WERI-Rb-1 (cell line): ENCODE measurements around the gene RRAS2.

Source experiments
- DNase-seq: peaks from one replicate; pipeline ENCODE4 v3.0.0-alpha.2; 2020
- H3K27ac ChIP-seq: fragments of 250-450 bp; sonication (Bioruptor Pico); 2 replicates; pipeline ENCODE4 v1.5.1; 2020; ENCODE audit warnings: mild to moderate bottlenecking, moderate library complexity
- H3K27me3 ChIP-seq: fragments of 250-450 bp; sonication (Bioruptor Pico); 2 replicates; pipeline ENCODE4 v1.5.1; 2021; ENCODE audit warnings: mild to moderate bottlenecking, low read depth, moderate library complexity; ENCODE audit not compliant: insufficient read depth, severe bottlenecking
- H3K36me3 ChIP-seq: fragments of 250-450 bp; sonication (Bioruptor Pico); 2 replicates; pipeline ENCODE4 v1.5.1; 2020; ENCODE audit warnings: mild to moderate bottlenecking, moderate library complexity
- H3K4me3 ChIP-seq: 2 replicates; pipeline ENCODE4 v1.5.1; 2011; ENCODE audit warnings: low read depth, mild to moderate bottlenecking, control low read depth, low read length
- H3K9me3 ChIP-seq: fragments of 250-450 bp; sonication (Bioruptor Pico); 2 replicates; pipeline ENCODE4 v1.5.1; 2021; ENCODE audit warnings: mild to moderate bottlenecking, moderate library complexity; ENCODE audit not compliant: severe bottlenecking
- TF ChIP-seq, protein P1 (sequence below): IDR thresholded peaks from 2 replicates; pipeline ENCODE4 v1.5.1; 2011; ENCODE audit warnings: low read depth, mild to moderate bottlenecking, control low read depth, inconsistent platforms, low read length

The RRAS2 gene

DNA sequence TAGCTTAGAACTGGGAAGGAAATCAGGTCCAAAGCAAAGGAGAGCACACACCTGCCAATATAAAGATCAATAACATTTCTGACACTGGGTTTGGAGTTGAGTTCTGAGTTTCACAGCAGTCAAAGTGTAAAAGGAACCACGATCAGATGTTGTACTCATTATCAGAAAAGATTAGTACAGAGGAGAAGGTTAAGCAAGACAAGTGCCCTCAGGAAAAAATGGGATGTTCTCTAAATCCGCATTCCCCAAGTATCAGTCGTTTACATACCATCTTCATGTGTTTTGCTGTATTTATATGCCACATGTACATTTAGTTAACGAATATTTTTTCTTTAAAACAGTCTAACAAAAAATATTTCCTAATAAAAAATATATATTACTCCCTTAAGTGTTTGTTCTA, 23.0 kb upstream of the RRAS2 start:
- H3K9me3 ChIP-seq: no peaks in the 10 kb centered on the region
- TF ChIP-seq, protein P1, sequence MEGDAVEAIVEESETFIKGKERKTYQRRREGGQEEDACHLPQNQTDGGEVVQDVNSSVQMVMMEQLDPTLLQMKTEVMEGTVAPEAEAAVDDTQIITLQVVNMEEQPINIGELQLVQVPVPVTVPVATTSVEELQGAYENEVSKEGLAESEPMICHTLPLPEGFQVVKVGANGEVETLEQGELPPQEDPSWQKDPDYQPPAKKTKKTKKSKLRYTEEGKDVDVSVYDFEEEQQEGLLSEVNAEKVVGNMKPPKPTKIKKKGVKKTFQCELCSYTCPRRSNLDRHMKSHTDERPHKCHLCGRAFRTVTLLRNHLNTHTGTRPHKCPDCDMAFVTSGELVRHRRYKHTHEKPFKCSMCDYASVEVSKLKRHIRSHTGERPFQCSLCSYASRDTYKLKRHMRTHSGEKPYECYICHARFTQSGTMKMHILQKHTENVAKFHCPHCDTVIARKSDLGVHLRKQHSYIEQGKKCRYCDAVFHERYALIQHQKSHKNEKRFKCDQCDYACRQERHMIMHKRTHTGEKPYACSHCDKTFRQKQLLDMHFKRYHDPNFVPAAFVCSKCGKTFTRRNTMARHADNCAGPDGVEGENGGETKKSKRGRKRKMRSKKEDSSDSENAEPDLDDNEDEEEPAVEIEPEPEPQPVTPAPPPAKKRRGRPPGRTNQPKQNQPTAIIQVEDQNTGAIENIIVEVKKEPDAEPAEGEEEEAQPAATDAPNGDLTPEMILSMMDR: no peak
- DNase-seq: no peak
- no peak overlapping the region for H3K4me3 ChIP-seq
- no peak overlapping the region for H3K27ac ChIP-seq
- H3K36me3 ChIP-seq: no peaks in the 10 kb centered on the region
- H3K27me3 ChIP-seq: peaks cover 17% of the 10 kb centered on the region

DNA sequence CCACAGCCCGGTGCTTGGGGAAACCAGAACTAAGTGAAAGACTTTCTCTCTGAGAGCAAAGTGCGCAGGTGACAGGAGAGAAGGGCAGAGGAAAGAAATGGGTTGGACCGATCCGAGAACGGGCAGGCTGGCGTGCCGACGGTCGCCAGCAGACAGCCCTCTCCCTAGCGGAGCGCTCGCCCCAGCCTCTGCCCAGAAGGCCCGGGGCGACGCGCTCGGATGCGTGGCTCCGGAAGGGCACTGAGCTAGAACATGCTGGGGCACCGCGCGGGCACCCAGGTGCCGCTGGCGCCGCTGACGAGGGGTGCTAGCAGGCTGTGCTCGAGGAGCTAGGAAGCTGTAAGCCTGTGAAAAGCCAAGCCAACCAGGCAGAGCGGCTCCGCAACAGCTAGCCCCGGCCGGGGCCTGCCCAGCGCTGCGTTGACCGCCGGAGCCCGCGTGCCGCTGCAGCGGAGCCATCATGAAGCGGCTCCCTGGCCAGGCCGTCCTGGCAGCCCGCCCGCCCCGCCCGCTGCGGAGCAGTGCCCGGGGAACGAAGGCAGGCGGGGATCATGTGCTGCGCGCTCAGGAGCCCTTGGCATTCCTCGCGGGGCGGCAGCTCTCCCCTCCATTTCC, 22.1 kb upstream of the RRAS2 start:
- TF ChIP-seq, protein P1: no peak
- peaks cover 17% of the 10 kb centered on the region for H3K27me3 ChIP-seq
- no peak overlapping the region for H3K27ac ChIP-seq
- DNase-seq: peak; percentile 37
- H3K36me3 ChIP-seq: no peaks in the 10 kb centered on the region
- H3K4me3 ChIP-seq: peak overlapping the region; percentile 50
- H3K9me3 ChIP-seq: no peaks in the 10 kb centered on the region

DNA sequence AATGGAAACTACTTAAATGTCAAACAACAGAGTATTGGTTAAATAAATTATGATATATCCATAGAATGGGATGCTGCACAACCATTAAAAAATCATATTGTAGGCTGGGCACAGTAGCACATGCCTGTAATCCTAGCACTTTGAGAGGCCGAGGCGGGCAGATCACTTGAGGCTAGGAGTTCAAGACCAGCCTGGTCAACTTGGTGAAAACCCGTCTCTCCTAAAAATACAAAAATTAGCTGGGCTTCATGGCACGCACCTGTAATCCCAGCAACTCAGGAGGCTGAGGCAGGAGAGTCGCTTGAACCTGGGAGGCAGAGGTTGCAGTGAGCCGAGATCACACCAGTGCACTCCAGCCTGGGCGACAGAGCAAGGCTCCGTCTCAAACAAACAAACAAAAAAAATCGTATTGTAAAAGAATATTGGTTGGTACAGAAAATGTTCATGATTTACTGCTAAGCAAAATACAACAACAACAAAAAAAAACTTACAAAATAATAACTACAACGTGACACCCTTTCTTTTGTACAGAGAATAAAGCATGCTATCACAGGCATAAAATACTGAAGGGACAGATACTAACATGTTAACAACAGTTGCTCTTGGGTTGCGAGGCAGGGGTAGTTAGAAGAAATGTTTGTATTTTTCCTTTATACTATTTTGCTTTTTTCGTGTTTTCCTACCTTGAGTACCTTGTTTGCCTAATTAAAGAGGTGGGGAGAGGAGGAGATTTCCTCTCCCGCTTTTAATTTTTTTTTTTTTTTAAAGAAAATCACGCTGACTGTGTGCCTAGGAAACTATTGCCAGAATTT, 21.3 kb upstream of the RRAS2 start:
- Histone ChIP-seq H3K4me3 (peak overlapping the region; percentile 50), H3K9me3 (no peaks in the 10 kb centered on the region), H3K27me3 (peaks cover 17% of the 10 kb centered on the region), H3K27ac (no peak overlapping the region), H3K36me3 (no peaks in the 10 kb centered on the region)
- no peak for DNase-seq
- TF ChIP-seq, protein P1: no peak

DNA sequence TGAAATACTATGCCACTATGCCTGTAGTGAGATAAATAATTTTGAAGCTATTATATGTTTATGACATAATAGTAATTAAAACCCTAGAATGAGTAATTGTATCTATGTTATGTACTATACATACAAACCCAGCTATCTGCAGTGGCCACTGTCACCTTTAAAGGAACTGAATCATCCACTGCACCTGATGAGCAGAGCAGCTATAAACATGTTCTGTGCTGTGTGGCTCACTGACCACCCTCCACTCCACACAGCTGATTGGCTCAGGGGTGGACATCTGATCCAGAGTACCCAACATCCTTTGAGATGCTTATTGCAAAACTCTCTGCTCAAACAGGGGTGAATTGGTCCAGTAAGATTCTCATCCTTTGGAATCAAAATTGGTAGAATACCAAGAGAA, 19.2 kb upstream of the RRAS2 start:
- peaks cover 17% of the 10 kb centered on the region for H3K27me3 ChIP-seq
- H3K27ac ChIP-seq: no peak overlapping the region
- no peak for DNase-seq
- TF ChIP-seq, protein P1: no peak
- H3K9me3 ChIP-seq: no peaks in the 10 kb centered on the region
- no peak overlapping the region for H3K4me3 ChIP-seq
- no peaks in the 10 kb centered on the region for H3K36me3 ChIP-seq

DNA sequence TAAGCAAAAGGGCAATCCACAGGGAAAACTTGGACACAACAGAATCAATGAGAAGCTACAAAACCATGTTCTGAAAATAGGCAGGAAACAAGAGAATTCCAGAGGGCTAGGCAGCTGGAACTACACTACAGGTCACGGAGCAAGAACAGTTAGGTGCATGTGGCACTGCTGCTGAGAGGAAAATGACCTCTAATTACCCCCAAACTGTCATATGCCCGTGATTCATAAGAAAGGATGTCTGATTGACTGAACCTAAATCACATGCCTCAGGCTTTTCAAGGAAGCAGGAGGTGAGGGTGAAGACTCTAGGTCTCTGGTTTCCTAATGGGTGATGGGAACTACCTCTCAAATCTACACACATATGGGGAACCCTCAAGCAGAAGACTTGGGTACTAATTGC, 17.9 kb upstream of the RRAS2 start:
- no peak for DNase-seq
- Histone ChIP-seq H3K4me3 (no peak overlapping the region), H3K9me3 (no peaks in the 10 kb centered on the region), H3K27me3 (peaks cover 17% of the 10 kb centered on the region), H3K36me3 (no peaks in the 10 kb centered on the region), H3K27ac (no peak overlapping the region)
- TF ChIP-seq, protein P1: no peak
